ENCODE results near the gene CSNK1A1. TPM values are rescaled to one million over a fixed set of nuclear protein-coding genes. Genes with fewer than 3 reads are reported as not detected.

Gene CSNK1A1
- total RNA-seq, 1 experiment from 2014 or later, result 287 TPM

DNA sequence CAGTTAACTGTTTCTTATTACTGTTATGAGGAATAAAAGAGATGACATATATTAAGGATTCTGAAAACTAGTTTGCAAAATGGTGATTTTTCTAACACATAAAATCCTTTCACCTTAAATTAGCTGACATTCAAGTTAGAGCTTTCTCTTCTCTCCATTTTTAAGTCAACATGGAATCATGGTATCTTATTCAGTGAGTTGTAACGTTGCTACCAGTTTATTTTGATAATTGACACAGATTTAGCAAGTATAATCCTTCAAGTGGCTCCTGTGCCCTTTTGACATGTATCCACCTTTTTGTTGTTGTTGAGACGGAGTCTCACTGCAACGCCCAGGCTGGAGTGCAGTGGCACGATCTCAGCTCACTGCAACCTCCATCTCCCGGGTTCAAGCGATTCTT is 58.5 kb downstream of the CSNK1A1 start:
- H3K4me1 ChIP-seq (ENCODE audit: control insufficient read depth, insufficient read depth, low read length), result peaks cover 77% of the 10 kb centered on the region
- H3K9me3 ChIP-seq (ENCODE audit: control insufficient read depth, insufficient read depth, low read depth, low read length), result no peaks in the 10 kb centered on the region
- ChIA-PET CTCF (no interaction called here), POLR2A (interaction anchor here (1.4 kb wide), 1 partner anchor 39 kb away, joined by 3 read pairs; no protein-coding TSS in a partner anchor)
- DNase-seq (ENCODE audit: low read depth, low spot score) (no peak), ATAC-seq (no peak)
- no peak overlapping the region; the same call in 1 of the 2 replicates for H3K27ac ChIP-seq (ENCODE audit: low read length)
- intact Hi-C loops (cut with micrococcal nuclease; ENCODE audit: unreplicated experiment), result no loop called here
- TF ChIP-seq, protein P1, sequence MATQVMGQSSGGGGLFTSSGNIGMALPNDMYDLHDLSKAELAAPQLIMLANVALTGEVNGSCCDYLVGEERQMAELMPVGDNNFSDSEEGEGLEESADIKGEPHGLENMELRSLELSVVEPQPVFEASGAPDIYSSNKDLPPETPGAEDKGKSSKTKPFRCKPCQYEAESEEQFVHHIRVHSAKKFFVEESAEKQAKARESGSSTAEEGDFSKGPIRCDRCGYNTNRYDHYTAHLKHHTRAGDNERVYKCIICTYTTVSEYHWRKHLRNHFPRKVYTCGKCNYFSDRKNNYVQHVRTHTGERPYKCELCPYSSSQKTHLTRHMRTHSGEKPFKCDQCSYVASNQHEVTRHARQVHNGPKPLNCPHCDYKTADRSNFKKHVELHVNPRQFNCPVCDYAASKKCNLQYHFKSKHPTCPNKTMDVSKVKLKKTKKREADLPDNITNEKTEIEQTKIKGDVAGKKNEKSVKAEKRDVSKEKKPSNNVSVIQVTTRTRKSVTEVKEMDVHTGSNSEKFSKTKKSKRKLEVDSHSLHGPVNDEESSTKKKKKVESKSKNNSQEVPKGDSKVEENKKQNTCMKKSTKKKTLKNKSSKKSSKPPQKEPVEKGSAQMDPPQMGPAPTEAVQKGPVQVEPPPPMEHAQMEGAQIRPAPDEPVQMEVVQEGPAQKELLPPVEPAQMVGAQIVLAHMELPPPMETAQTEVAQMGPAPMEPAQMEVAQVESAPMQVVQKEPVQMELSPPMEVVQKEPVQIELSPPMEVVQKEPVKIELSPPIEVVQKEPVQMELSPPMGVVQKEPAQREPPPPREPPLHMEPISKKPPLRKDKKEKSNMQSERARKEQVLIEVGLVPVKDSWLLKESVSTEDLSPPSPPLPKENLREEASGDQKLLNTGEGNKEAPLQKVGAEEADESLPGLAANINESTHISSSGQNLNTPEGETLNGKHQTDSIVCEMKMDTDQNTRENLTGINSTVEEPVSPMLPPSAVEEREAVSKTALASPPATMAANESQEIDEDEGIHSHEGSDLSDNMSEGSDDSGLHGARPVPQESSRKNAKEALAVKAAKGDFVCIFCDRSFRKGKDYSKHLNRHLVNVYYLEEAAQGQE (IDR thresholded peaks at IDR 0.05; ENCODE audit: insufficient read depth in 1 of 2, low read depth in 2 of 2, low read length in 1 of 2), result no peak
- TF ChIP-seq TCF7L2 (IDR thresholded peaks at IDR 0.05; ENCODE audit: low read depth, low read length) (no peak), SIN3A (IDR thresholded peaks at IDR 0.05; ENCODE audit: borderline replicate concordance, insufficient read depth, low read depth, low read length) (no peak), CTCF (IDR thresholded peaks at IDR 0.05) (no peak), POLR2AphosphoS5 (IDR thresholded peaks at IDR 0.05; ENCODE audit: low read depth, low read length) (no peak)
- peaks cover 30% of the 10 kb centered on the region for H3K36me3 ChIP-seq (ENCODE audit: control insufficient read depth, insufficient read depth, low read length)
- in situ Hi-C loops (cut with HindIII; ENCODE audit: low pct_unique_long_range_greater_than_20kb, low sequenced_read_pairs), result no loop called here
- H3K4me3 ChIP-seq (ENCODE audit: low read depth in 2 of 2, low read length in 2 of 2), result no peak overlapping the region
- no TSS peak for BruUV-seq (replicated peaks)
- no peaks in the 10 kb centered on the region for H3K27me3 ChIP-seq (ENCODE audit: control insufficient read depth, insufficient read depth, low read length)

DNA sequence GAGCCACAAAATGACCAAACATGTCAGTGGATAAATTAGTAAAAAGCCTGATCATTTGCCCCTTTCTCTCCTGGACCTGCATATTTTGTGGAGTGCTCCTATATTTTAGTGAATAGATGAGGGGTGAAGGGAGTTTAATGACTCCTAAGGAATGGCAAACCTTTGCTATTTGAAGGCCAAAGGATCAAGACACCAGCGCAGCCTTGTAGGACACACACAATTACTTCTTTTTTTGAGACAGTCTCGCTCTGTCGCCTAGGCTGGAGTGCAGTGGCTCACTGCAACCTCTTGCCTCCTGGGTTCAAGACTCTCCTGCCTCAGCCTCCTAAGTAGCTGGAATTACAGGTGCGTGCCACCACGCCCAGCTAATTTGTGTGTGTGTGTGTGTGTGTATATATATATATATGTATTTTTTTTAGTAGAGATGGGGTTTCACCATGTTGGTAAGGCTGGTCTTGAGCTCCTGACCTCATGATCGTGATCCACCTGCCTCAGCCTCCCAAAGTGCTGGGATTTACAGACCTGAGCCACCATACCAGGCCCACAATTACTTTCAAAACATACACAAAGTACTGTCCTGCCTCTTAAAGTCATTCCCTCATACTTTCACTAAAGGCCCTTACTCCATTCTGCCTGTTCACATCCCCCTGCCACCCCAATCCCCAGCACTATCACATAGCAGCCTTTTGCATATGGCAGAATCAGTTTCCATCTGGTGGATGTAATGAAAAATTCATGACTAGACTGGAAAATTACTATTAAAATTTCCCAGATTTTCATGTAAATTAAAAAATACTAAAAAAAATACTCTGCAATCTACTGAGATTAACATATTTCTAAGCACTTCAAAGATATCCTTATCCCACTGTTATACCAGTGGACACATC is 60.4 kb downstream of the CSNK1A1 start:
- in situ Hi-C loops (cut with HindIII; ENCODE audit: low pct_unique_long_range_greater_than_20kb, low sequenced_read_pairs), result no loop called here
- DNase-seq (ENCODE audit: low read depth, low spot score) (no peak), ATAC-seq (no peak)
- ChIA-PET POLR2A (interaction anchor here (0.5 to 0.7 kb wide), 2 partner anchors 24 to 46 kb away, joined by 3 read pairs; no protein-coding TSS in a partner anchor), CTCF (interaction anchor here (0.7 to 0.8 kb wide), 2 partner anchors 19 to 61 kb away, joined by 3 to 9 read pairs; no protein-coding TSS in a partner anchor)
- H3K4me3 ChIP-seq (ENCODE audit: low read depth in 2 of 2, low read length in 2 of 2), result no peak overlapping the region
- H3K27me3 ChIP-seq (ENCODE audit: control insufficient read depth, insufficient read depth, low read length), result no peaks in the 10 kb centered on the region
- TF ChIP-seq POLR2AphosphoS5 (IDR thresholded peaks at IDR 0.05; ENCODE audit: low read depth, low read length) (peak; percentile 71), CTCF (IDR thresholded peaks at IDR 0.05) (no peak), TCF7L2 (IDR thresholded peaks at IDR 0.05; ENCODE audit: low read depth, low read length) (no peak)
- peaks cover 16% of the 10 kb centered on the region for H3K36me3 ChIP-seq (ENCODE audit: control insufficient read depth, insufficient read depth, low read length)
- no TSS peak for BruUV-seq (replicated peaks)
- H3K9me3 ChIP-seq (ENCODE audit: control insufficient read depth, insufficient read depth, low read depth, low read length), result no peaks in the 10 kb centered on the region
- intact Hi-C loops (cut with micrococcal nuclease; ENCODE audit: unreplicated experiment), result no loop called here
- peak overlapping the region; percentile 94 for H3K27ac ChIP-seq (ENCODE audit: low read length)
- peaks cover 79% of the 10 kb centered on the region for H3K4me1 ChIP-seq (ENCODE audit: control insufficient read depth, insufficient read depth, low read length)

Measured in Panc1 (cell line).